ENCODE data around the gene PRKRIP1. TPM values are rescaled to one million over a fixed set of nuclear protein-coding genes. Genes with fewer than 3 reads are reported as not detected.

The PRKRIP1 gene
- total RNA-seq, 1 donor from 2014 or later: 30.1 TPM

DNA sequence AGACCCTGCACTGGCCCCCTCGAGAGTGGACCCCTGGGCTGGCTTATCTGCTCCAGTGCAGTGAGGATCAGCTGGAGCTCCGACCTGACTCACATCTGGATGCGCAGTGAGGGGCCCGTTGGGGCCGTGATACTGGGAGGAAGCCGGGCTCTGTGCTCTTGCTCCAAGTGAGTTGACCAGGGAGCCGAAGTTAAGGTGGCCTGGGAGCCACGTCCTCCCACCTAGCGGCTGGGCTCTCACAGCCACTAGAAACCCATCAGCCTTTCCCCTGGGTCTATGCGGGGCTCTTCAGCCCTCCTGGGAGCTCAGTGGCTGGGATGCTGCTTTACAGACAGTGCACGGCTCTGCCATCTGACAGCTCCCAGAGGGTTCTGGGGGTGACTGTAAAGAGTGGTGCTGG, 59.4 kb downstream of the PRKRIP1 start:
- DNase-seq (ENCODE audit: extremely low spot score, unreplicated experiment): no peak
- peaks cover 4% of the 10 kb centered on the region for H3K36me3 Mint-ChIP-seq (ENCODE audit: unreplicated experiment)
- no peaks in the 10 kb centered on the region for H3K27me3 Mint-ChIP-seq (ENCODE audit: unreplicated experiment)
- TF ChIP-seq, protein P1, sequence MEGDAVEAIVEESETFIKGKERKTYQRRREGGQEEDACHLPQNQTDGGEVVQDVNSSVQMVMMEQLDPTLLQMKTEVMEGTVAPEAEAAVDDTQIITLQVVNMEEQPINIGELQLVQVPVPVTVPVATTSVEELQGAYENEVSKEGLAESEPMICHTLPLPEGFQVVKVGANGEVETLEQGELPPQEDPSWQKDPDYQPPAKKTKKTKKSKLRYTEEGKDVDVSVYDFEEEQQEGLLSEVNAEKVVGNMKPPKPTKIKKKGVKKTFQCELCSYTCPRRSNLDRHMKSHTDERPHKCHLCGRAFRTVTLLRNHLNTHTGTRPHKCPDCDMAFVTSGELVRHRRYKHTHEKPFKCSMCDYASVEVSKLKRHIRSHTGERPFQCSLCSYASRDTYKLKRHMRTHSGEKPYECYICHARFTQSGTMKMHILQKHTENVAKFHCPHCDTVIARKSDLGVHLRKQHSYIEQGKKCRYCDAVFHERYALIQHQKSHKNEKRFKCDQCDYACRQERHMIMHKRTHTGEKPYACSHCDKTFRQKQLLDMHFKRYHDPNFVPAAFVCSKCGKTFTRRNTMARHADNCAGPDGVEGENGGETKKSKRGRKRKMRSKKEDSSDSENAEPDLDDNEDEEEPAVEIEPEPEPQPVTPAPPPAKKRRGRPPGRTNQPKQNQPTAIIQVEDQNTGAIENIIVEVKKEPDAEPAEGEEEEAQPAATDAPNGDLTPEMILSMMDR (IDR thresholded peaks at IDR 0.05): no peak
- H3K9me3 Mint-ChIP-seq (ENCODE audit: unreplicated experiment): no peaks in the 10 kb centered on the region
- no peak overlapping the region for H3K4me3 Mint-ChIP-seq (ENCODE audit: unreplicated experiment)
- H3K4me1 Mint-ChIP-seq (ENCODE audit: unreplicated experiment): no peaks in the 10 kb centered on the region
- H3K27ac Mint-ChIP-seq (ENCODE audit: unreplicated experiment): no peak overlapping the region

DNA sequence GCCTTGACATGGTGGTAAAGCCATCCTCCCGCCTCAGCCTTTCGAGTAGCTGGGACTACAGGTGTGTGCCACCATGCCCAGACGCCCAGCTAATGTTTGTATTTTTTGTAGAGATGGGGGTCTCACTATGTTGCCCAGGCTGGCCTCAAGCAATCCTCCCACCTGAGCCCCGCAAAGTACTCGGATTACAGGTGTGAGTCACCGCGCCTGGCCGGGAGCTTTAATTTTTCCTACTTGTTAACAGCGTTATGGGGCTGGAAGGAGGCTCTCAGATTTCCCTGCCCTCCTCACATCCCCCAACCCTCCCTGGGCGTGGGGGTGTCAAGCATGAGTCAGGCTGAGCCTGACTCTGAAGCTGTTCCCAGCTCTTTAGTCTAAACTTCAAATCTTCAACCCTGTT, 60.2 kb downstream of the PRKRIP1 start:
- Mint-ChIP-seq H3K9me3 (ENCODE audit: unreplicated experiment) (no peaks in the 10 kb centered on the region), H3K27me3 (ENCODE audit: unreplicated experiment) (no peaks in the 10 kb centered on the region), H3K4me3 (ENCODE audit: unreplicated experiment) (no peak overlapping the region), H3K4me1 (ENCODE audit: unreplicated experiment) (no peaks in the 10 kb centered on the region), H3K27ac (ENCODE audit: unreplicated experiment) (no peak overlapping the region), H3K36me3 (ENCODE audit: unreplicated experiment) (peaks cover 4% of the 10 kb centered on the region)
- DNase-seq (ENCODE audit: extremely low spot score, unreplicated experiment): no peak
- TF ChIP-seq, protein P1 (IDR thresholded peaks at IDR 0.05): no peak

DNA sequence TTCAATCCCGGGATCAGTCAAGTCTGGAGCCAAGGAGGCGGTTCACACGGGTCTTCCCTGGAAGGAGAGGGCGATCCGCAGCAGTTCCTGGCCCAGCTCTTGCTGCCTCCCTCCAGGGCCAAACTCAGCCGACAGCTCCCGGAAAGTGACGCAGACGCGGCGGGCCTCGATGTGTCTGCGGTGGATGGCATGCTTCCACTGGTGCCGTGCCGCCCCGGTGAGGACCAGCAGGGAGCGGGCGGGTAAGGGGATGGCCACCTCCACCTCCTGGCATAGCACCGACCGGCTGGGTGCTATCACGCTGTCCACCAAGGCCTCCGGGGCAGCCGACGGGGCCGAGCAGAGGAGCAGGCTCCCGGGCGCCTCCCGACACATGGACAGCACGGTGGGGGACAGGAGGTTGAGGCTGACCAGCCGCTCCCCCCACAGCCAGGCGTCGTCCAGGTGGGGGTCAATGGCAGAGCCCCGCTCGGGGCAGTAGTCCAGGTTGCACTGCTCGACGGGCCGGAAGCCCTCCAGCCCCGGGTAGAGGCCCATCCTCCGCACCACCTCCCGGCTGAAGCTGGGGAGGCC, 61.3 kb downstream of the PRKRIP1 start:
- no peak overlapping the region for H3K27ac Mint-ChIP-seq (ENCODE audit: unreplicated experiment)
- H3K4me3 Mint-ChIP-seq (ENCODE audit: unreplicated experiment): no peak overlapping the region
- DNase-seq (ENCODE audit: extremely low spot score, unreplicated experiment): no peak
- no peaks in the 10 kb centered on the region for H3K27me3 Mint-ChIP-seq (ENCODE audit: unreplicated experiment)
- peaks cover 4% of the 10 kb centered on the region for H3K36me3 Mint-ChIP-seq (ENCODE audit: unreplicated experiment)
- TF ChIP-seq, protein P1 (IDR thresholded peaks at IDR 0.05): no peak
- no peaks in the 10 kb centered on the region for H3K9me3 Mint-ChIP-seq (ENCODE audit: unreplicated experiment)
- peaks cover under 1% of the 10 kb centered on the region for H3K4me1 Mint-ChIP-seq (ENCODE audit: unreplicated experiment)

DNA sequence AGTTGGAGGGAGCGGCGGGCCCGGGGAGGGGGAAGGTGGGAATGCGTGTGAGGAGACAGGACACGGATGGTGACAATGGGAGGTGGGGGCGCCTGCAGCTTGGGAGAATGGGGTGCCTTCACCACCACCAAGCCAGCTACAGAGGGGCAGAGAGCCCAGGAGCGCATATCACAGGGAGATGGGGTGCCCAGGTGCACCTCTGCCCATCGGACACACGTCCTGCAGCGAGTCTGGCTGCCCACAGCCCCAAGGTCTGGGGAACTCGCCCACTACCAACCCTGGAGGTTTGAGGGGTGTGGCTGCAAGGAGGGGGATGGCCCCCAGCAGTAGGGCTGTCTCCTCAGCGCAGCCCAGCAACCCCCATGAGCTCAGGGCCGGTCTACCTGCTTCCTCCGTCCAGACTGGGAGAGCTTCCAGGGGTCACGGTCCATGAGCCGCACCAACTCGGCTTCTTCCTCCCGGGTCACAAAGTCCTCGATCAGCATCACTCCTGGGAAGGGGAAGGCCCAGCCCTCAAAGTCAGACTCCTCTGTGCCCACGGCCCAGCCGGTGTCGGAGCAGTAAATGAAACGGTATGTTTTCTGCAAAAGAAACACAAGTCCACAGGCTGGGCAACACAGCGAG, 63.2 kb downstream of the PRKRIP1 start:
- TF ChIP-seq, protein P1 (IDR thresholded peaks at IDR 0.05): no peak
- H3K9me3 Mint-ChIP-seq (ENCODE audit: unreplicated experiment): no peaks in the 10 kb centered on the region
- H3K27me3 Mint-ChIP-seq (ENCODE audit: unreplicated experiment): no peaks in the 10 kb centered on the region
- no peak overlapping the region for H3K4me3 Mint-ChIP-seq (ENCODE audit: unreplicated experiment)
- peaks cover 10% of the 10 kb centered on the region for H3K4me1 Mint-ChIP-seq (ENCODE audit: unreplicated experiment)
- no peak for DNase-seq (ENCODE audit: extremely low spot score, unreplicated experiment)
- peaks cover 6% of the 10 kb centered on the region for H3K36me3 Mint-ChIP-seq (ENCODE audit: unreplicated experiment)
- H3K27ac Mint-ChIP-seq (ENCODE audit: unreplicated experiment): no peak overlapping the region

DNA sequence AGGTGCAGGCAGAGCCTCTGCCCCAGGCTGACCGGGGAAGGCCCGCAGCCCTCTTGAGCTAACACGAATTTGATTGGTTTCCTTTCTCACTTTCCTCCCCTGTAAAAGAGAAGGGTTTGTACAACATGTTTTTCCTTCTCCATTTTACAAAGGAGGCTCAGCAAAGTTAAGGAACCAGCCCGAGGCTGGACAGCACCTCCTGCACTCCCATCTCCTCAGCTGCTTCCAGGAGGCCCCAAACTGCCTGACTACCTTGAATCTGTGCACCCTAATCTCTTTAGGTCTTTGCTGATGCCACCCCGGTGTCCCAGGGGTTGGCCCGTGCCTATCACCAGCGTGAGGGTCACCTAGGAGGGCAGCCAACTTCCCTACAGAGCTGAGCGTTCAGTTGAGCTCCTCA, 64.3 kb downstream of the PRKRIP1 start:
- no peak overlapping the region for H3K27ac Mint-ChIP-seq (ENCODE audit: unreplicated experiment)
- no peaks in the 10 kb centered on the region for H3K9me3 Mint-ChIP-seq (ENCODE audit: unreplicated experiment)
- no peaks in the 10 kb centered on the region for H3K27me3 Mint-ChIP-seq (ENCODE audit: unreplicated experiment)
- H3K4me3 Mint-ChIP-seq (ENCODE audit: unreplicated experiment): no peak overlapping the region
- H3K4me1 Mint-ChIP-seq (ENCODE audit: unreplicated experiment): peaks cover 11% of the 10 kb centered on the region
- no peak for DNase-seq (ENCODE audit: extremely low spot score, unreplicated experiment)
- H3K36me3 Mint-ChIP-seq (ENCODE audit: unreplicated experiment): peaks cover 6% of the 10 kb centered on the region
- TF ChIP-seq, protein P1 (IDR thresholded peaks at IDR 0.05): no peak

All from osteocyte (in vitro differentiated cells).